ENCODE data around the gene AP2A2.

The AP2A2 gene

GRCh38 chr11:925496-926301 lies at the start of gene AP2A2:
Gene AP2A2, plus strand, starts transcription at chr11:925870. Its CDS starts 152 bp downstream, at chr11:926022.
- peak; percentile 91 for DNase-seq

- peak; percentile 38 for DNase-seq
Measured at GRCh38 chr11:876545-876944, 49.1 kb upstream of the AP2A2 start.

- peak; percentile 82 for DNase-seq
Measured at GRCh38 chr11:877565-877964, 48.1 kb upstream of the AP2A2 start.

- no peak for DNase-seq
Measured at GRCh38 chr11:880447-880846, 45.2 kb upstream of the AP2A2 start.

GRCh38 chr11:882596-882995 lies 43.1 kb upstream of the AP2A2 start:
- DNase-seq, result no peak

GRCh38 chr11:883527-883926 lies 42.1 kb upstream of the AP2A2 start:
- DNase-seq, result no peak

GRCh38 chr11:884578-885070 lies 41.0 kb upstream of the AP2A2 start:
- no peak for DNase-seq

- DNase-seq, result no peak
Measured at GRCh38 chr11:886568-886967, 39.1 kb upstream of the AP2A2 start.

GRCh38 chr11:887589-887988 lies 38.1 kb upstream of the AP2A2 start:
- no peak for DNase-seq

- no peak for DNase-seq
Measured at GRCh38 chr11:888310-889212, 37.1 kb upstream of the AP2A2 start.

- DNase-seq, result no peak
Measured at GRCh38 chr11:889257-889656, 36.4 kb upstream of the AP2A2 start.

- DNase-seq, result no peak
Measured at GRCh38 chr11:889687-890475, 35.8 kb upstream of the AP2A2 start.

- DNase-seq, result no peak
Measured at GRCh38 chr11:890794-891540, 34.7 kb upstream of the AP2A2 start.

- no peak for DNase-seq
Measured at GRCh38 chr11:893008-893654, 32.5 kb upstream of the AP2A2 start.

- no peak for DNase-seq
Measured at GRCh38 chr11:894575-895201, 31.0 kb upstream of the AP2A2 start.

GRCh38 chr11:895331-896110 lies 30.1 kb upstream of the AP2A2 start:
- no peak for DNase-seq

GRCh38 chr11:897253-898142 lies 28.2 kb upstream of the AP2A2 start:
- DNase-seq, result no peak

- peak; percentile 71 for DNase-seq
Measured at GRCh38 chr11:898143-898511, 27.5 kb upstream of the AP2A2 start.

GRCh38 chr11:898540-899190 lies 27.0 kb upstream of the AP2A2 start:
- no peak for DNase-seq
